ENCODE data around the gene SPSB4. TPM values are rescaled to one million over a fixed set of nuclear protein-coding genes. Genes with fewer than 3 reads are reported as not detected.

SPSB4 gene
- total RNA-seq, 2 donors from 2014 or later, result 18.2 to 48.1 TPM

- DNase-seq, result no peak
- Histone ChIP-seq H3K36me3 (replicated peaks in 1 of 2; ENCODE audit: insufficient read depth in 1 of 2, low read depth in 2 of 2) (no peaks in the 10 kb centered on the region), H3K4me1 (peaks cover 67% of the 10 kb centered on the region), H3K9me3 (no peaks in the 10 kb centered on the region), H3K27me3 (no peaks in the 10 kb centered on the region), H3K27ac (no peak overlapping the region), H3K4me3 (no peak overlapping the region)
- TF ChIP-seq POLR2A (IDR thresholded peaks at IDR 0.05) (no peak), CTCF (IDR thresholded peaks at IDR 0.05) (no peak)
- WGBS, 2 donors, result 76 to 81% methylated on average over 10 of the region's 10 CpGs
- no peak for ATAC-seq
- intact Hi-C loops (cut with DNase I), result no loop called here
Measured at GRCh38 chr3:141081141-141081795, 30.1 kb downstream of the SPSB4 start.

GRCh38 chr3:141082064-141082463, 30.9 kb downstream of the SPSB4 start:
- no peak for TF ChIP-seq POLR2A (IDR thresholded peaks at IDR 0.05)
- no peak for TF ChIP-seq CTCF (IDR thresholded peaks at IDR 0.05)
- peaks cover 67% of the 10 kb centered on the region for H3K4me1 ChIP-seq
- no peaks in the 10 kb centered on the region for H3K9me3 ChIP-seq
- no peak overlapping the region for H3K27ac ChIP-seq
- intact Hi-C loops (cut with DNase I), result no loop called here
- ATAC-seq (no peak), DNase-seq (no peak)
- whole genome bisulfite sequencing, 2 donors, result 67 to 76% methylated on average over 2 to 5 of the region's 5 CpGs
- H3K36me3 ChIP-seq (replicated peaks in 1 of 2; ENCODE audit: insufficient read depth in 1 of 2, low read depth in 2 of 2), result no peaks in the 10 kb centered on the region
- no peaks in the 10 kb centered on the region for H3K27me3 ChIP-seq
- H3K4me3 ChIP-seq, result no peak overlapping the region

GRCh38 chr3:141083226-141083625, 32.1 kb downstream of the SPSB4 start:
- Histone ChIP-seq H3K27me3 (no peaks in the 10 kb centered on the region), H3K4me3 (no peak overlapping the region), H3K27ac (no peak overlapping the region), H3K4me1 (peaks cover 62% of the 10 kb centered on the region), H3K36me3 (replicated peaks in 1 of 2; ENCODE audit: insufficient read depth in 1 of 2, low read depth in 2 of 2) (no peaks in the 10 kb centered on the region), H3K9me3 (no peaks in the 10 kb centered on the region)
- WGBS, 2 donors, result 73 to 90% methylated on average over 5 to 6 of the region's 6 CpGs
- ATAC-seq, result no peak
- DNase-seq, result peak in 1 of 4 donors; percentile 3
- no peak for TF ChIP-seq POLR2A (IDR thresholded peaks at IDR 0.05)
- no peak for TF ChIP-seq CTCF (IDR thresholded peaks at IDR 0.05)
- intact Hi-C loops (cut with DNase I), result no loop called here

- 70% methylated on average over 13 of the region's 13 CpGs for WGBS, 2 donors
- Histone ChIP-seq H3K4me3 (no peak overlapping the region), H3K27me3 (no peaks in the 10 kb centered on the region), H3K9me3 (no peaks in the 10 kb centered on the region), H3K36me3 (replicated peaks in 1 of 2; ENCODE audit: insufficient read depth in 1 of 2, low read depth in 2 of 2) (no peaks in the 10 kb centered on the region), H3K27ac (no peak overlapping the region), H3K4me1 (peaks cover 58% of the 10 kb centered on the region)
- TF ChIP-seq POLR2A (IDR thresholded peaks at IDR 0.05), result no peak
- TF ChIP-seq CTCF (IDR thresholded peaks at IDR 0.05), result no peak
- peak in 1 of 4 donors; percentile 10 for DNase-seq
- intact Hi-C loops (cut with DNase I), result no loop called here
- ATAC-seq, result no peak
Measured at GRCh38 chr3:141083836-141084649, 32.9 kb downstream of the SPSB4 start.

Measured in body of pancreas (tissue), 4 donors.